Measurements from ENCODE around the gene TMEM63C.
"Not testable (repeated sequence)": the region's sequence is repeated elsewhere in the genome, so short reads cannot be mapped to it uniquely, and the experiment has no call there.

Gene TMEM63C

GRCh38 chr14:77155083-77155482 is 26.5 kb upstream of the TMEM63C start:
- no peak for DNase-seq

DNA sequence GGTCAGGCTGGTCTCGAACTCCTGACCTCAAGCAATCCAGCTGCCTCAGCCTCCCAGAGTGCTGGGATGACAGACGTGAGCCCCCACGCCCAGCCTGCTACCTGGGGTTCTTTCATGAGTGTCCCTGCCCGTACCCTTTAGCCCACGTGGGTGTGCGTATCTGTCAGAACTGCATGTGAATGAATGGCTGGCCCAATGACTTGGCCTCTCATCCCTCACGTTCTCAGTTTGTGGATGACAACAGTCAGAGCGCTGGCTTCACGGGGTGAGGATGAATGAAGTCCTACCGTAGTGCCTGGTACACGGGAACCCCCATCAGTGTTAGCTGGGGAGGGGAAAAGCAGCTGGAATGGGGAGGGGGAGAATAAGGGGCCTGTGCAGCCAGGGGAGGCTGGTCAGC is 23.9 kb upstream of the TMEM63C start:
- DNase-seq: no peak

- no peak for DNase-seq
Measured at GRCh38 chr14:77158175-77158881, 23.3 kb upstream of the TMEM63C start.

DNA sequence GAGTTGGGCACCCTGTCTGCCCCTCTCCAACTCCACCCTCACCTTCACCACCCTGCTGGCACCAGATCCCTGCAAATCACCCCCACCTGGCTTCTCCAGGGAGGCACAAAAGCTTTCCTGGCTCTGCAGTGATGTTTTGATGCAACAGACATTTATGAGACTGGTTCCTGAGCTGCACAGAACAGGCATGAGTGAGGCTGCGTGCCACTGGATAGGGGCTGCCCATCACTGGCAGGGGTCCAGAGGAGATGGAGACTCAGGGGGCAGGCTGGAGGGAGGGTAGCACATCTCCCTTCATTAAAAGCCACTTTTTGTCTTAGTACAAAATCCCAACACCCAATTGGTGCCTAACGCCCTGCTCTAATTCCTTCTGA is 22.7 kb upstream of the TMEM63C start:
- no peak for DNase-seq

DNA sequence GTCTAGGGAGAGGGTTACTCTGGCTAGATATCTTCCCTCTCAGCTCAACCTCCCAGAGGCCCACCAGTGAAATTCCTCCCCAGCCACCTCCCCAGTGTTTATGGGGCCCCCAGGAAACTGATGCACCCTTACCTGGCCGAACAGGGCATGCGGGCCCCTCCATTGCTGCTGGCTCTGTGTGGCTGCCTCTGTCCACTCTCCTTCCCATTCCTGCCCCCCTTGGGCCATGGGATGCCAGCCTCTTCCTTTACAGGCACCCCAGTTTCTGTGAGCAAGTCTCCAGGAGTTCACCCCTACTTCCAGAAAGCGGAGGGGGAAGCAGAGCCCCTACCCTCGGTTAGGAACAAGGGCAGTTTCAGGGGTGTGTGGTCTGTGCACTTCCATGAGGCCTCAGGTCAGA is 20.6 kb upstream of the TMEM63C start:
- no peak for DNase-seq

- no peak for DNase-seq
Measured at GRCh38 chr14:77170045-77170444, 11.6 kb upstream of the TMEM63C start.

DNA sequence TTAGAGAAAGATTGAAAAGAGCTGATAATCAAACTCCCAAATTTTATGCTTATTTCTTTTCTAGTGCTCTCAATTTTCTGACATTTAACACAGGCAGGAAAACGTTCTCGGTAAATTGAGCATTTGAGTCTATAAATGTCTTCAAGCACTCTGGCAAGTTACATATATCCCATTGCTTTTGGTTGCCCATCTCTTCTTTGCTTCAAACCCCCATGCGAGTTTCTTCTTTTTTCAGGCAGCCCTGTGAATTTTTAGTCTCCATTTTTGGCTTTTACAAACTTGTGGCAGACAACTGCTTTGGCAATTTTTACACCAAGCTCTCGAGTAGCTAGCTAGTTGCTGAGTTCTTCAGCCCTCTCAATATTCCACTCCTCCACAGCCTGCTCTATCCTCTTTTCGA is 8.7 kb upstream of the TMEM63C start:
- no peak for DNase-seq

GRCh38 chr14:77173911-77174617 is 7.5 kb upstream of the TMEM63C start:
- DNase-seq: not testable (repeated sequence)

DNA sequence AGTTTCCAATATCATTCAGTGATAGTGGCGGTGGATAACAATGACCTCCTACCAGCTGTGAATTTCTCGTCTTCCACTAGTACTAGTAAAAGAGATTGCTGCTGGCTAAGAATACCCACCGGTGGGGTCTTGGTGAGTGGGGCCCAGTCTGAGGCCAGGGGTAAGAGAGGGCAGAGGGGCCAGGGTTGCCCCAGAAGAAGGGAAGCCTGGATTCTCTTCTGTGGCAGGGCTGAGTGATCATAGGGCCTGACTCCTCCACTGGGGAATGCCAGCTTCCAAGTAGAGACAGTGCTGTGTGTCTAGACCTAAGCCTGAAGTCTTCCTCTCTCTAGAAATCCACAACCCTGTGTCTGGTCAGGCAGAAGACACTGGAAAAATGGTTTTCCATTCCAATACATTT is 5.8 kb upstream of the TMEM63C start:
- DNase-seq: no peak

DNA sequence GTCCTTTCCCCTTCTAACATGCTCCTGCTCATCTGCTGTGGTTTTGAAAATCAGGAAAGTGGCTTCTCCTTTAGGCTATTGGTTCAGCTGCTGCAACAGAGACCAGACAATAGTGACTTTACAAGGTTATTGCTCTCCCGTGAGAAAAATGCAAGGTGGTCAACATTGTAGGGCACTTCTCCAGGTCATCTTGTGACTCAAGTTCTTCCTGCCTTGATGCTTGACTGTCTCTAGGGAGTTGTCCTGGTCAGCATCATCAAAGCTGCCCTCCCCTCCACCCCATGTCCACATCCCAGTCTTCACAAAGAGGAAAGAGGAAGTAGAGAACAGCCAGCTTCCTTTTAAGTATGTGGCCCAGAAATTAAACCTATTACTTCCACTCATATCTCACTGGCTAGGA is 3.9 kb upstream of the TMEM63C start:
- DNase-seq: no peak

DNA sequence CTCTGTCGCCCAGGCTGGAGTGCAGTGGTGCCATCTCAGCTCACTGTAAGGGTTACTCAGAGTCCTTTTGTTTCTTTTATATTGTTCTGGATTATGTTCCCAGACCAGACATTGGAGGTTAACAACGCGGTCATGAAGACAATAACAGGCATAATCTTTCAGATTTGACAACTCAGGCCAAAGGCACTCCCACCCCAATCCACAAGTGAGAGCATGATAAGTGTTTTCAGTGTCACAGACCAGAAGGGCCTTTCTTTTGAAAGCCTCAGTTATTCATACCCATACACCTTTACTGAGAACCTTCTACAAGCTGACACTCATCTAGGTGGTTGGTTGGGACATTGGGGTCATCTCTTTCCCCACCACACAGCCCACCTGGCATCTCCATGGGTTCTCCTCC is 2.9 kb upstream of the TMEM63C start:
- DNase-seq: no peak

- no peak for DNase-seq
Measured at GRCh38 chr14:77180726-77181602, 634 bp upstream of the TMEM63C start.

DNA sequence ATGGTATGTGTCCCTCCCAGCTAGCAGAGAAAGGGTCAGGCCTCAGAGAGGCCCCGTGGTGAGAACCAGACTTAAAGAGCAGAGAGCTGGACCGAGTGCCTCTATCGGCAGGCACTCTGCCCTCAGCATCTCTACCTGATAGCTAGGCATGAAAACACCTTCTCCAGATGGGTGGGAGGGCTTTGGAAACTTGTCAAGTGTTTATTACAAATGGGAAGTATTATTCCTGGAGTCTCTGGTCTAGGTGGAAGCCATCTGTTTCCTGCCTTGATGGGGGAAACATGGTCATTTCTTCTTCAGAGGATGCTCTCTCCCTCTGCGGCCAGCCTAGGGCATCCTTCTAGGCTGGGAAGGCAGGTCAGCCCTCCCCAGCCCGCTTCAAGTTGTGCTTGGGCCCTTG is 2.3 kb downstream of the TMEM63C start:
- no peak for DNase-seq

GRCh38 chr14:77184396-77185092 is 2.9 kb downstream of the TMEM63C start:
- DNase-seq: no peak

- DNase-seq: no peak
Measured at GRCh38 chr14:77185093-77185465, 3.5 kb downstream of the TMEM63C start.

- no peak for DNase-seq
Measured at GRCh38 chr14:77186911-77187648, 5.5 kb downstream of the TMEM63C start.

DNA sequence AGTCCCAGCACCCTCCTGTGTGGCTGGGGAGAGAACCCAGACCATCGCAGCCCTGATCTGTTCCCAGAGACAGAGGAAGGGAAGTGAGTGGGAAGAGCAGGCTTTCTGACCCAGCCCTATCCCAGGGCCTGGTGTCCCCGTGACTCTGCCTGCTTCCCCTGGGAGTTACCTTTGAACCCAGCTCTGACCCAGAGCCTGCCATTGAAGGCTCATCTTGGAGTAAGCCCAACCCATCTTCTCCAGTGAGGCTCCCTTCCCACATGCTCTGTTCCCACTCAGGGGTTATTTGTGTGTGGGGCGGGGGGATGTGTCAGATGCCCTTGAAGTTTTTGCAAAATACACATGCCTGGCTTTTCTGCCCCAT is 6.0 kb downstream of the TMEM63C start:
- no peak for DNase-seq

GRCh38 chr14:77189479-77189878 is 7.9 kb downstream of the TMEM63C start:
- DNase-seq: no peak

DNA sequence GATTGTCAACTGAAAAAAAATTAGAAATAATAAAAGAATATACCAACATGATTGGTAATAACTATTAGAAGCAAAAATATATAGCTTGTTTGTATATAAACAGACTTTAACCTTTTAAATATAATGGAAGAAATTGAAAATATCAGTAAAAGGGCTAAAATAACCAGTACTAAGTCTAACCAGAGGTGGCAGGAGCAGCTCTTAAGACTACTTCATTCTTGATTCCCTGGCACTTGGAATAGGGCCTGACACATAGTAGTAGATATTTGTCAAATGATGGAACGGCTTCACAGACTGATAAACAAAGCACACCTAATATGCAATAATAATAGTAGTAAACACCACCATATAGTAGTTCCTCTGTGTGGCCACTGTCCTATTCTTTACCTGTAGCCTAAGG is 9.4 kb downstream of the TMEM63C start:
- no peak for DNase-seq

DNA sequence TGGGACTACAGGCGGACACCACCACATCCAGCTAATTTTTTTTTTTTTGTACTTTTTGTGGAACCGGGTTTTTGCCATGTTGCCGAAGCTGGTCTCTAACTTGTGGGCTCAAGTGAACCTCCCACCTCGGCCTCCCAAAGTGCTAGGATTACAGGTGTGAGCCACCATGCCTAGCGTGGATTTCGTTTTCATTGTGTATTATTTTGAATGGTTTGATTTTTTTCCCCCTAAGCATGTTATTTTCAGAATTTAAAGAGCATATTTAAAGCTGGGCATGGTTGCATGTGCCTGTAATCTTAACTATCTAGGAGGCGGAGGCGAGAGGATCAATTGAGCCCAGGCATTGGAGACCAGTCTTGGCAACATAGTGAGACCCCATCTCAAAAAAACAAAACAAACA is 13.1 kb downstream of the TMEM63C start:
- DNase-seq: no peak

- no peak for DNase-seq
Measured at GRCh38 chr14:77195766-77196165, 14.2 kb downstream of the TMEM63C start.

GRCh38 chr14:77197988-77198387 is 16.4 kb downstream of the TMEM63C start:
- DNase-seq: no peak

GRCh38 chr14:77198561-77198960 is 17.0 kb downstream of the TMEM63C start:
- no peak for DNase-seq

Data from T1000 (cell line).